HEK293T (cell line): ENCODE data around the gene ALPP.
A peak's percentile ranks its signal among the peaks of the same experiment; 100 is the strongest.
"Not testable (repeated sequence)": the region's sequence is repeated elsewhere in the genome, so short reads cannot be mapped to it uniquely, and the experiment has no call there.

Source experiments
- CTCF ChIA-PET: fragments of 350-600 bp; formaldehyde crosslinking; extraction: SDS; loops from one replicate; lab custom pipeline; 2021; ENCODE audit warnings: antibody characterized with exemption, inconsistent platforms; lab: Yijun Ruan, JAX
- POLR2A ChIA-PET: fragments of 350-600 bp; formaldehyde crosslinking; extraction: SDS; loops from one replicate; lab custom pipeline; 2020; ENCODE audit warnings: antibody characterized with exemption, inconsistent platforms; lab: Yijun Ruan, JAX
- DNase-seq: peaks from one replicate; pipeline ENCODE4 v3.0.0; 2012; ENCODE audit warnings: mixed read lengths; ENCODE audit errors: extremely low spot score
- ARNT ChIP-seq: fragments of 450-650 bp; IDR thresholded peaks from 2 replicates; pipeline ENCODE4 v1.6.1; 2017; ENCODE audit warnings: mild to moderate bottlenecking
- BHLHE40 ChIP-seq: fragments of 450-650 bp; IDR thresholded peaks from 2 replicates; pipeline ENCODE4 v1.6.1; 2016; ENCODE audit warnings: mild to moderate bottlenecking, moderate library complexity, borderline replicate concordance
- CTBP1 ChIP-seq: fragments of 450-650 bp; IDR thresholded peaks from 2 replicates; pipeline ENCODE4 v1.6.1; 2016; ENCODE audit warnings: borderline replicate concordance
- ELF4 ChIP-seq: fragments of 450-650 bp; IDR thresholded peaks from 2 replicates; pipeline ENCODE4 v1.6.1; 2017; ENCODE audit warnings: antibody characterized with exemption
- FOXA1 ChIP-seq: fragments of 450-650 bp; IDR thresholded peaks from 2 replicates; pipeline ENCODE4 v1.6.1; 2016; ENCODE audit warnings: mild to moderate bottlenecking
- FOXK2 ChIP-seq: fragments of 450-650 bp; IDR thresholded peaks from 2 replicates; pipeline ENCODE4 v1.6.1; 2016; ENCODE audit warnings: mild to moderate bottlenecking
- FOXM1 ChIP-seq: fragments of 450-650 bp; IDR thresholded peaks from 2 replicates; pipeline ENCODE4 v1.6.1; 2017; ENCODE audit warnings: mild to moderate bottlenecking, borderline replicate concordance
- HDGF ChIP-seq: fragments of 450-650 bp; IDR thresholded peaks from 2 replicates; pipeline ENCODE4 v1.6.1; 2017; ENCODE audit warnings: antibody characterized with exemption, borderline replicate concordance
- L3MBTL2 ChIP-seq: fragments of 450-650 bp; conservative IDR thresholded peaks from 2 replicates; pipeline ENCODE4 v1.6.1; 2016; ENCODE audit warnings: mild to moderate bottlenecking
- LEF1 ChIP-seq: fragments of 450-650 bp; IDR thresholded peaks from 2 replicates; pipeline ENCODE4 v1.6.1; 2017; ENCODE audit warnings: mild to moderate bottlenecking, borderline replicate concordance
- NFRKB ChIP-seq: fragments of 450-650 bp; IDR thresholded peaks from 2 replicates; pipeline ENCODE4 v1.6.1; 2016; ENCODE audit warnings: mild to moderate bottlenecking, moderate library complexity
- SP1 ChIP-seq: fragments of 450-650 bp; IDR thresholded peaks from 2 replicates; pipeline ENCODE4 v1.6.1; 2017
- SUZ12 ChIP-seq: fragments of 450-650 bp; IDR thresholded peaks from 2 replicates; pipeline ENCODE4 v1.6.1; 2016; ENCODE audit warnings: mild to moderate bottlenecking
- TARDBP ChIP-seq: fragments of 450-650 bp; IDR thresholded peaks from 2 replicates; pipeline ENCODE4 v1.6.1; 2016
- ZNF384 ChIP-seq: fragments of 450-650 bp; IDR thresholded peaks from 2 replicates; pipeline ENCODE4 v1.6.1; 2016
- TF ChIP-seq, protein P1 (sequence below): fragments of 450-650 bp; IDR thresholded peaks from 2 replicates; pipeline ENCODE4 v1.6.1; 2016

Gene ALPP

DNA sequence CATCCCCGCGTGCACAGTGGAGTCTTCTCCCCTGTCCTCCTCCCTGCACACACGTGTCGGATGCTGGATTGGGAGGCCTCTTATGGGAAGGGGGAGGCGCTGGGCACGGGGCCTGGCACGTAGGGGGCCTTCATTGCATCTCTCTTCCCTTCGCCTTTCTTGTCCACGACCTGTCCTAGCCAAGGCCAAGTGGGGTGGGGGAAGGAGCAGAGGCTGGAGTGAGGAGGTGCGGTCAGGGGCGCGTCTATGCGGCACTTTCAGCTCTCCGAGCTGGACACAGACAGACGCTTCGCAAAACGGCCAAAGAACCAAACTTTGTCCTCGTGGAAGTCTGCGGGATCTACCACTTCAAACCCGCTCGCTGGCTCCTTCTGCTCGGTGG lies 41.5 kb downstream of the ALPP start:
- POLR2A ChIA-PET: no interaction called here
- TF ChIP-seq LEF1: no peak
- TF ChIP-seq TARDBP: no peak
- no peak for TF ChIP-seq FOXA1
- no peak for TF ChIP-seq HDGF
- TF ChIP-seq, protein P1, sequence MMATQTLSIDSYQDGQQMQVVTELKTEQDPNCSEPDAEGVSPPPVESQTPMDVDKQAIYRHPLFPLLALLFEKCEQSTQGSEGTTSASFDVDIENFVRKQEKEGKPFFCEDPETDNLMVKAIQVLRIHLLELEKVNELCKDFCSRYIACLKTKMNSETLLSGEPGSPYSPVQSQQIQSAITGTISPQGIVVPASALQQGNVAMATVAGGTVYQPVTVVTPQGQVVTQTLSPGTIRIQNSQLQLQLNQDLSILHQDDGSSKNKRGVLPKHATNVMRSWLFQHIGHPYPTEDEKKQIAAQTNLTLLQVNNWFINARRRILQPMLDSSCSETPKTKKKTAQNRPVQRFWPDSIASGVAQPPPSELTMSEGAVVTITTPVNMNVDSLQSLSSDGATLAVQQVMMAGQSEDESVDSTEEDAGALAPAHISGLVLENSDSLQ: no peak
- TF ChIP-seq BHLHE40: no peak
- TF ChIP-seq CTBP1: no peak
- no peak for TF ChIP-seq ELF4
- no peak for TF ChIP-seq SUZ12
- TF ChIP-seq ARNT: no peak
- no peak for TF ChIP-seq FOXM1
- TF ChIP-seq ZNF384: no peak
- no peak for TF ChIP-seq NFRKB
- DNase-seq: no peak
- CTCF ChIA-PET: no interaction called here

DNA sequence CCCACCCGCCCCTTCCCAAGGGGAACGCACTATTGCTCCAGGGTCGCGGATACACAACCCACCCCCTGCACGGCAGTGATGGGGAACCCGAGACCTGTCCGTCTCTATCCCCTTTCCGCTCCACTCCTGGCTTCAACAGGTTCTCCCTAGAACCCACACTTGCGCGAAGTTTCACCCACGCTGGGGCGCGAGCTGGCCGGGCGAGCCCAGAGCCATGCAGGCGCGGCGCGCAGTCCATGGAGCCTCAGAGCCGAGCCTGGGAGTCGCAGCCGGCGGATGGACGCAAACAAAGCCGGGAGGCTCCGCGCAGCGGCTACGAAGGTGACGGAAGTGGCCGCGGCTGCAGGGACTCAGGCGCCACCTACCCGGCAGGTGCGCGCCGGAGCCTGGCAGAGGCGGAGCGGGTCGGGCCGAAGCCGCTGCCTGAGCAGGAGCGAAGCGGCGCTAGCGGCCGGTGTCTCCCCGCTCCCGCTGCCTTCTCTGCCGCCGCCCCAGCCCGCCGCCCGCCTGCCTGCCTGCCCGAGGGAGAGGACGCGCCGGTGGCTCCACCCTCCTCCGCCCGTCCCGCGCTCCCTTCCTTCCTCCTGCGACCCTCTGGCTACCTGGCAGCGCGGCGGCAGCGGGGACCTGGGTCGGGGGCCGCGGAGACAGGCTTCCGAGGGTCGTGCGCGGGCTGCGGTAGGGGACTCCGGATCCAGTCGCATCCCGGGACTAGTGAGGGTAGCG lies 42.1 kb downstream of the ALPP start:
- POLR2A ChIA-PET: no interaction called here
- DNase-seq: peak; percentile 35
- CTCF ChIA-PET: interaction anchor here (1.0 kb wide), 1 partner anchor 15 kb away, joined by 3 read pairs; no protein-coding TSS in a partner anchor
- TF ChIP-seq HDGF (no peak), LEF1 (no peak), TARDBP (no peak), FOXA1 (no peak), L3MBTL2 (no peak), FOXK2 (no peak), BHLHE40 (no peak), NFRKB (no peak), SUZ12 (no peak), CTBP1 (no peak), SP1 (no peak), ARNT (no peak)
- TF ChIP-seq, protein P1: no peak

DNA sequence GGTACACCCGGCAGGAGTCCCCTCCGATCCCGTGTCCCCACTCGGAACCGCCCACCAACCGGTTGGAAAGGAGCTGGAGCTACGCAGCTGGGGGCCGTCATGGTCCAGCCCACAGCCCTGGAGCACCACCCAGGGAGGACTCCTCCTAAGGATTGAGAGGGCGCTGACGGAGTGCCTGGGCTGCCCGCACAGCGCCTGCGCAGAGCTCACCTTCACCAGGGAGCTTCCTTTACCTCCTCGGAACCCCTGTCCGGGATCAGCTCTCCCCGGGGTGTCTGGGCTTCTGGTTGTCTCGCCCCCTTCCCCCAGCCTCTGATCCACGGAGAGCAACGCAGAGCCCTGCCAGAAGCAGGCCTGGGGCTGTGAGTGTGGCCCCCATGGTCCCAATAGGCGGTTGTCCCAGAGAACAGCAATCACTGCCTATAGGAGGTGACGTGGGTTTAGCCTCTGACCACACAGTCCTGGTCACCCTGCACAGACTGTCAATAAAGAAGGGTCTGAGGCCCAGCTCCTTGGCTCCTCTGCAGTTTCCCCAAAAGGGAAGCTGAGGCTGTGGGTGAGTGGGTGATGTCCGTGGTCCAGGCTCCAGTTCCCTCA lies 42.7 kb downstream of the ALPP start:
- CTCF ChIA-PET: interaction anchor here (1.0 kb wide), 1 partner anchor 14 kb away, joined by 3 read pairs; no protein-coding TSS in a partner anchor
- no peak for TF ChIP-seq ELF4
- TF ChIP-seq FOXM1: no peak
- no peak for TF ChIP-seq ARNT
- TF ChIP-seq BHLHE40: no peak
- TF ChIP-seq, protein P1: no peak
- TF ChIP-seq CTBP1: no peak
- TF ChIP-seq HDGF: no peak
- no peak for TF ChIP-seq FOXK2
- no peak for TF ChIP-seq TARDBP
- POLR2A ChIA-PET: no interaction called here
- DNase-seq: no peak

DNA sequence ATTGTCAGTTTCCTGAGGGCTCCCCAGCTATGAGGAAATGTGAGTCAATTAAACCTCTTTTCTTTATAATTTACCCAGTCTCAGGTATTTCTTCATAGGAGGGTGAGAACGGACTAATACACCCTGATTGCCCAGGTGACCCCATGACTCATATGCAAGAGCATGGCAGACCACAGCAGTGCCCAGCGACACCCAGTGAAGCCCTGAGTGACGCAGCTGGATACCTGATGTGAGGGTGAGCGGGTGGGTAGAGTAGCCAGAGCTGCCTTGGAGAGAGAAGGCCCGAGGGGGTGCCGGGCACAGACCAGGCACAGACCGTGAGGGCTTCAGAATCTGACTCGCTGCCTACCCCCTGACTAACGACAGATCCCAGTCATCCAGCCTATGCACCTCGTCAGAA lies 43.5 kb downstream of the ALPP start:
- TF ChIP-seq SUZ12: no peak
- TF ChIP-seq LEF1: no peak
- TF ChIP-seq FOXM1: no peak
- TF ChIP-seq CTBP1: no peak
- no peak for TF ChIP-seq SP1
- TF ChIP-seq, protein P1: no peak
- TF ChIP-seq BHLHE40: no peak
- no peak for TF ChIP-seq ZNF384
- no peak for TF ChIP-seq HDGF
- TF ChIP-seq NFRKB: no peak
- TF ChIP-seq FOXK2: no peak
- TF ChIP-seq L3MBTL2: no peak
- TF ChIP-seq FOXA1: no peak
- TF ChIP-seq ARNT: no peak
- TF ChIP-seq ELF4: no peak
- TF ChIP-seq TARDBP: no peak
- DNase-seq: no peak
- POLR2A ChIA-PET: no interaction called here
- CTCF ChIA-PET: no interaction called here

DNA sequence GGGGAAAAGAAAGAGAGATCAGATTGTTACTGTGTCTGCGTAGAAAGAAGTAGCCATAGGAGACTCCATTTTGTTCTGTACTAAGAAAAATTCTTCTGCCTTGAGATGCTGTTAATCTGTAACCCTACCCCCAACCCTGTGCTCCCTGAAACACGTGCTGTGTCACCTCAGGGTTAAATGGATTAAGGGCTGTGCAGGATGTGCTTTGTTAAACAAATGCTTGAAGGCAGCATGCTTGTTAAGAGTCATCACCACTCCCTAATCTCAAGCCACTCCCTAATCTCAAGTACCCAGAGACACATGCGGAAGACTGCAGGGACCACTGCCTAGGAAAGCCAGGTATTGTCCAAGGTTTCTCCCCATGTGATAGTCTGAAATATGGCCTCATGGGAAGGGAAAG lies 44.4 kb downstream of the ALPP start:
- DNase-seq, CTCF ChIA-PET, POLR2A ChIA-PET: not testable (repeated sequence)

DNA sequence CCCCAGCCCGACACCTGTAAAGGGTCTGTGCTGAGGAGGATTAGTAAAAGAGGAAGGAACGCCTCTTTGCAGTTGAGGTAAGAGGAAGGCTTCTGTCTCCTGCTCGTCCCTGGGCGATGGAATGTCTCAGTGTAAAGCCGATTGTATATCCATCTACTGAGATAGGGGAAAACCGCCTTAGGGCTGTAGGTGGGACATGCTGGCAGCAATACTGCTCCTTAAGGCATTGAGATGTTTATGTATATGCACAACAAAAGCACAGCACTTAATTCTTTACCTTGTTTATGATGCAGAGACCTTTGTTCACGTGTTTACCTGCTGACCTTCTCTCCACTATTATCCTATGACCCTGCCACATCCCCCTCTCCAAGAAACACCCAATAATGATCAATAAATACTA lies 44.9 kb downstream of the ALPP start:
- POLR2A ChIA-PET, CTCF ChIA-PET, DNase-seq: not testable (repeated sequence)
